A172 (cell line): ENCODE data around the gene ATXN7L2. TPM values are rescaled to one million over a fixed set of nuclear protein-coding genes. Genes with fewer than 3 reads are reported as not detected.
A peak's percentile ranks its signal among the peaks of the same experiment; 100 is the strongest.
"Not testable (repeated sequence)": the region's sequence is repeated elsewhere in the genome, so short reads cannot be mapped to it uniquely, and the experiment has no call there.

Source experiments
- DNase-seq: peaks from one replicate; pipeline ENCODE4 v3.0.0-alpha.2; 2015; ENCODE audit warnings: low spot score
- total RNA-seq: library from RNA; depleted of rRNA; stranded (reverse); fragments of >200 nt; shearing (Covaris generic); gene quantifications from 2 replicates; pipeline ENCODE4 v1.2.3, GENCODE V29; 2014; rRNA removed

The ATXN7L2 gene, protein sequence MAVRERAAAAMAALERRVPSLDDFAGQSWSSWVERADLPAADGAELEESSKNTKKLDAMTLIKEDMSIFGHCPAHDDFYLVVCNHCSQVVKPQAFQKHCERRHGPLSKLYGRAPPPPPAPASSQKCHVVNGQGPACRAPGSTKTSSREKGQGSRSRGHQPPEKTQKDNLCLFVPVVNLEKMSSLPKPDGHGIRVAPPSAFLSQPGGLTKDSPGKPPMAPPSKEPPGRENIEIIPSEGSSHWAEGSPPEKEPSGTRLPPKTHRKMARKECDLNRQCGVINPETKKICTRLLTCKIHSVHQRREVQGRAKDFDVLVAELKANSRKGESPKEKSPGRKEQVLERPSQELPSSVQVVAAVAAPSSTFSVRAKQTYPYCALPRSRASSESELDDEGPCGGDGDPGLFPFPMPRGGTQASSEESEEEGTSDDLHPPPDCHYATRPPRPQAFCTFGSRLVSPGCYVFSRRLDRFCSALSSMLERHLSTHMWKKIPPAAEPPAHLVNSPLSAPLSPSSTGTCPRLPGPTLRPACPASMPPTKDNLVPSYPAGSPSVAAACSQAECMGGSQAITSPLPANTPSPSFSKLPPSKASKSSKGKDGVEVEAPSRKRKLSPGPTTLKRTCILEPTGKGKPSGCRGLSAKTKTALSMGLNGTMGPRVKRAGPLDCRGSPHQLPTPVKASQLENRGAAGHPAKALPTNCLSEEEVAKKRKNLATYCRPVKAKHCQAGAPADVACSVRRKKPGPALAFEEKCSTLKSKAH
- 3.0 and 5.4 TPM in 2 replicates for total RNA-seq

- DNase-seq = peak; percentile 69
Measured at GRCh38 chr1:109483672-109484518, at the start of gene ATXN7L2. ATXN7L2 (plus strand) TSS chr1:109483905; CDS start chr1:109483954, 49 bp downstream.

- DNase-seq = no peak
Measured at GRCh38 chr1:109434484-109434883, 49.2 kb upstream of the ATXN7L2 start.

DNA sequence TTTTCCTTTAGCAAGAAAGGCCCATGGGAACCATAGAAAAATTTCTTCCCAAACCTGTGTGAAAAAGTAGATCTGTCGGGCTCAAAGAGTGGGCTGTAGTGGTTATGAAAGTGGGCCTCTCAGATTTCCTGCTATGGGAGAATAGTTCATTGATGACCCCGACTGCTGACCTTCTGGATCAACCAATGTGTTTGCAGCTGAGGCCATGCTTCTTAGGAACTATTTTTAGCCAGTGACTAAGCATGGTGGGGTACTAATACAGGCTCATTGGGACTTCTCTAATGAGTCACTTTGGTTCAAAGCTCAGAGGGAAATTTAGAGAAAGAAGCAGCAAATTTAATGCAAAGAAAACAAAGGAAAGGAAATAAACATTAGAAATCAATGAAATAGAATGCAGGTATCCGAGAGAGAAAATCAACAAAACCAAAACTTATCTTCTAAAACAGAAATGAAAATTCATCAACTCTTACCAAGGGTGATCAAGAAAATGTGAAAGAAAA, 44.9 kb upstream of the ATXN7L2 start:
- DNase-seq = peak; percentile 81

DNA sequence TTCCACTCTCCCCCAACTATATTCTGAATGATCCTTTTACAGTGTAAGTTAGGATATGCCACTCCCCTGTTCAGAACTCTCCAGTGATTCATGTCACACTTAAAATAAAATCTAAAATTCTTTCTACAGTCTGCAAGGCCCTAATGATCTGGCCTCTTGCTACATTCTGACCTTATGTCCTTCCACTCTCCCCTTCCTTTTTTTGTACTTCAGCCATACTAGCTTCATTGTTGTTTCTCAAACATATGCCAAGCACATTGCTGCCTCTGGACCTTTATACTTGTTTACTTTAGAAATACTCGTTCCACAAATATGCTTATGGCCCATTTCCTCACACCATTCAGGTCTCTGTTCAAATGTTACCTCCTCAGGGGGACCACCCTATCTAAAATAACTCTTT, 42.6 kb upstream of the ATXN7L2 start:
- no peak for DNase-seq

- no peak for DNase-seq
Measured at GRCh38 chr1:109443476-109443875, 40.2 kb upstream of the ATXN7L2 start.

DNA sequence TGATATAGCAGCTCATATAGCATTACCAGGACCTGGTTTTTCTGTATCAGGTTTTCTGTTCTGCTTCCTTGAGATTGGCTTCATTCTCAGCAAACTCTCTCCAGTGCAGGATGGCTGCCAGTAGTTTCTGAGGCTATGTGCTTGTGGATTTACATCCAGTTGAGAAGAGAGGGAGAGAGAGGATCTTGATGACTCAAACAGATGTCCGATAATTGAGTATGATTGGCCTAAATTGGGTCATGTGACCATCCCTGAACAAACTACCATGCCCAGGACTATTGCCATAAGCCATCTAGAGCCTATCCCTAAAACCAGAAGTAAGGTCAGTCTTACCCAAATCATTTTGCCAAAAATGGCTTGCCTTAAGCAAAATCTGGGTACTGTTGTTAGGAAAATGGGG, 39.4 kb upstream of the ATXN7L2 start:
- no peak for DNase-seq

DNA sequence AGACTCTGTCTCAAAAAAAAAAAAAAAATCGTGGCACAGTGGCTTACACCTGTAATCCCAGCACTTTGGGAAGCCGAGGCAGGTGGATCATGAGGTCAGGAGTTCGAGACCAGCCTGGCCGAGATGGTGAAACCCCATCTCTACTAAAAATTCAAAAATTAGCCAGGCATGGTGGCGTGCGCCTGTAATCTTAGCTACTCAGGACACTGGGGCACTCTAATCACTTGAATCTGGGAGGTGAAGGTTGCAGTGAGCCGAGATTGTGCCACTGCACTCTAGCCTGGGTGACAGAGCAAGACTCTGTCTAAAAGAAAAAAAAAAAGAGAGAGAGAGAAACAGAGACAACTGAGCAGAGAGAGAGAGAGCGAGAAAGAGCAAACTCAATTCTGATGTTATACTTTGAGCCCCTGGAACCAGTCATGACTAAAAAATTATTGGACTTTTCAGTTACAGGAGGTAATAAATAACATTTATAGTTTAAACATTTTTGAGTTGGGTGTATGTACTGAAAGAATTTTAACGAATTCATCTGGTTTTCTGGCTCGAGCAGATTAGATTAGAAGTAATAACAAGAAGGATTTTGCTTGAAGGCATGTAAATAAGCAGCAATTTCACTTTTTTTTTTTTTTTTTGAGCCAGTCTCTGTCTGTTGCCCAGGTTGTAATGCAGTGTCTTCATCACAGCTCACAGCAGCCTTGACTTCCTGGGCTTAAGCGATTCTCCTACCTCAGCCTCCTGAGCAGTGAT, 37.6 kb upstream of the ATXN7L2 start:
- peak; percentile 7 for DNase-seq

GRCh38 chr1:109447524-109447923, 36.2 kb upstream of the ATXN7L2 start:
- no peak for DNase-seq

- DNase-seq = no peak
Measured at GRCh38 chr1:109454497-109455133, 29.1 kb upstream of the ATXN7L2 start.

DNA sequence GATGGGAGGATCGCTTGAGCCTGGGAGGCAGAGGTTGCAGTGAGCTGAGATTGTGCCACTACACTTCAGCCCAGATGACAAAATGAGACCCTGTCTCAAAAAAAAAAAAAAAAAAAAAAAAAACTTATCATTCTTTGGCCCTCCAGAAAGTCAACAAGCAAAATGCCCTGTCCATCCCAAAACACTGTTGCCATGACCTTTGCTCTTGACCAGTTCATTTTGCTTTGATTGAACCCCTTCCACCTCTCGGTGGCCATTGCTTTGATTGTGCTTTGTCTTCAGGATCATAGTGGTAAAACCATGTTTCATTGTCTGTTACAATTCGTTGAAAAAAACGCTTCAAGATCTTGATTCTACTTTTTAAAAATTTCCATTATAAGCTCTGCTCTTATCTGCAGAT, 25.9 kb upstream of the ATXN7L2 start:
- DNase-seq = no peak

DNA sequence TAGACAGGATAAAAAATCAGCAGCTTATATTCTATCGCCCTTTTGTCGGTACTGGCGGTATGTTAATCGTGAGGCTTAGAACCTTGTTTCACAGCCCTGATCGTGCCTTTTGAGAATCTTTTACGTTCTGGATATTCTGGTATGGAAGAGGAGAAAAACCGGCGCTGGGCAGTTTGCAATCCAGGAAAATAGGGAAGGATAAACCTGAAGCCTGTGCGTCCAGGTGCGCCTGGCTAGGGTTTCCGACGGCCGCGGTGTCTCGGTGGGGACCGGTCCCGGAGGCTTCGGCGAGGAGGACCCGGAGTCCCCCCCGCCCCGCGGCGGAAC, 17.6 kb upstream of the ATXN7L2 start:
- no peak for DNase-seq

- no peak for DNase-seq
Measured at GRCh38 chr1:109466452-109467300, 17.0 kb upstream of the ATXN7L2 start, which contains the start of gene SYPL2. SYPL2 (plus strand) TSS chr1:109466546; CDS start chr1:109466844, 298 bp downstream.

DNA sequence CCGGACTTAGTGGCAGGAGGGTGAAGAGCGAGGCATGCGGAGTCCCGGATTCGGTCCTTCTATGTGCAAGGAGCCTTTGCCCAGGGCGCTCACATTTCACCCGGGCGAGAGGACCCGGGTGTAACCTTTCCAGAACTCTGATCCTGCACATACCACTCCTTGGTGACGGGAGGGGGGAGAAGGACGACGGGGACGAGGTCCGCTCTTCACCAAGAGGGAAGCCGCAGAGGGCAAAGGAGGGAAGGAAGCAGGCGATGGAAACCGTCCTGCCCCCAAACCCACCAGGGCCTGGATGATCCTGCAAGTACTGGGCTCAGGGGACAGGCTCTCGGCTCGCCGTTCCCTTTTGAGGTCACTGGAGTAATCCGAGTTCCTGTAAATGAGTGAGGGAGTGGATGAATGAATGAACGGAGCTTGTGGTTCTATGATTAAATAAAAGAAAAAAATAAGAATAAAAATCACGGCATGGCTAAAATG, 16.4 kb upstream of the ATXN7L2 start:
- DNase-seq = no peak

GRCh38 chr1:109468061-109468460, 15.6 kb upstream of the ATXN7L2 start:
- DNase-seq = no peak

DNA sequence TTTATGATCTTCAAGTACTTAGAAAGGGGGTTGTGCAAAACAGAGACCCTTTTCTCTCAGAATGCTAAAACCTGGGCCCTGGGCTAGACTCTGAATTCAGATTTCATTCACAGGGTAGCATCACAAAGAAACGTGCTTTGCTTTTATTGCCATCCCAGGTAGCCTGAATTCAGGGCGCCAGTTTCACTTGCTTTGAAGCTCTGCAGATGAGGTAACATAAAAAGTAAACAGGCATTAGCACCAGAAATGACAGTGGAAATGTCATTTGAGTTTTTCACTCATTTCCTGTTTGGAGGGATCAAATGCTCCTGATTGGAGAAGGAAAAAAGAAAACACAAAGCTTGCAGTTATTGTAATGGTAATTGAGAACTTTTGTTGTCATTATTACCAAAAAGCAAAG, 14.8 kb upstream of the ATXN7L2 start:
- no peak for DNase-seq

DNA sequence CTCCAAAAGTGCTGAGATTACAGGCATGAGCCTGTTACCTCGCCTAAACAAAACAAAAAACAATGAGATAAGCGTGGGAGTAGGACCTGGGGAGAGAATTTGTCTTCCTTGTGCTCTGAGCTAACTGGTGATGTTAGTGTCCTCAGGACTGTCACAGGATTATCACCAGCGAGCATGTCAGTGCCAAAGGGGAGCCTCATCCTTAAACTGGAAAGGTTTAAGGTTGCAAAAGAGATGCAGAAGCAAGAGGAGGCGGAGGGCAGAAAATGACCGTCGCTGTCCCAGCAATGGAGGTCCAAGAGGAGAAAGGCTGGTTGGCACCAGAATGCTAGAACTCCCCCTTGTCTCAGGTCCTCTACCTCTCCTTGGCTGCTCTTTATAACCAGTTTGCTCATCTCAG, 13.5 kb upstream of the ATXN7L2 start:
- no peak for DNase-seq

DNA sequence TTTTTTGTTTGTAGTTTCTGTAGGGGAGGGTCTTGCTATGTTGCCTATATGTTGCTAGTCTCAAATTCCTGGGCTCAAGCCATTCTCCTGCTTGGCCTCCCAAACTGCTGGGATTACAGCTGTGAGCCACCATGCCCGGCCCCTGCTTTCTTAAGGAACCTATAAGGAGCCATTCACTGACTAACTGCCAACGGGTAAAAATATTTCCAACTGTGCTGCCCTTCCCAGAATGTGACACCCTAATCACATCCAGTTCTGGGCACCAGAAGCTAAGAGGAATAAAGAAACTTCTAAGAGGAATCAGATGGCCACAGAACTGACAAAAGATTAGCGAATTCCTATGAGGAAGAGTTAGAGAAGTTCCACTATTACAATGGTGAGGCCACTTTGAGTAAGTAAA, 10.9 kb upstream of the ATXN7L2 start:
- no peak for DNase-seq

DNA sequence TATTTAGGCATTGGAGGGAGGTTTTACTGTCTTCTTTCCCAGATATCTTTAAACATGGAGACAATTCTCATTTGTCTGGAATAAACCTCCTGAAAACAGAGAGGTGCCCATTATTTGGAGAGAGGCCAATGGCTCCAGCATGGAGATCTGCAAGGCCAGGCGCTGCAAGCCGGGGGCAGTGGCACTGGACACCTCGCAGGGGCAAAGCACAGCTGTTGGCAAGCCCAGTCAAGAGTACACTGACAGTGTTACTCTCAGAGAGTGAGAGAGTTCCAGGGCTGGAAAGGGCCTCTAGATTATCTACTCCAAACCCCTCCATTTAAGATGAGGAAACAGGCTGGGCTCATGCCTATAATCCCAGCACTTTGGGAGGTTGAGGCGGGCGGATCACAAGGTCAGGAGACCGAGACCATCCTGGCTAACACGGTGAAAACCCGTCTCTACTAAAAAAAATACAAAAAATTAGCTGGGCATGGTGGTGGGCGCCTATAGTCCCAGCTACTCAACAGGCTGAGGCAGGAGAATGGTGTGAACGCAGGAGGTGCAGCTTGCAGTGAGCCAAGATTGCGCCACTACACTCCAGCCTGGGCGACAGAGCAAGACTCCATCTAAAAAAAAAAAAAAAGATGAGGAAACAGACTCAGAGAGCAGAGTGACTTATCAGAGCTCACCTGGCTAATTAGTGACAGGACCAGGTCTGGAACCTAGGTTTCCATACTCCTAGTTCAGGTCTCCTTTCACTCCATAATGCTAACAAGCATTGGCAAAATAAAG, 10.2 kb upstream of the ATXN7L2 start:
- DNase-seq = not testable (repeated sequence)

DNA sequence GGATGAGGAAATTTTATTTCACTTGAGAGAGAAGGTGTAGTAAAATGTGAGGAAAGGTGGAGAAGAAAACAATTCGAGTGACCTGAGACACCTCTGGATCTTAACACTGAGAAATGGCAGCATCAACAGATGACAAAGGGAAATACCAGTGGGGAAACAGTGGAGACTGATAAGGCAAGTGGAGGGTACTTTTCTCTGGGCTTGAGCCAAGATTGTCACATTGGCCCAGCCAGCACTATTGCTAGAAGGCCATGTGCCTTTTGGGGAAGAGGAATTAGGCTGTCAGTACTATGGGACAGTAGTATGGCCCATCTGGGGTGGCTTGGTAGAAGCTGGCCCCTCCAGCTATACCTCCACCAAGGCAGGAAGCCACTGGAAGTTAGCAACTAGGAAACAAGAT, 9.0 kb upstream of the ATXN7L2 start:
- no peak for DNase-seq
